GM19035 (cell line): ENCODE results near the gene GATAD2A.

ENCODE experiments used
- ATAC-seq: cut with Tn5 transposase; IDR thresholded peaks from one replicate; pipeline ENCODE4 v1.9.1; 2021; ENCODE audit not compliant: unreplicated experiment

The GATAD2A gene

DNA sequence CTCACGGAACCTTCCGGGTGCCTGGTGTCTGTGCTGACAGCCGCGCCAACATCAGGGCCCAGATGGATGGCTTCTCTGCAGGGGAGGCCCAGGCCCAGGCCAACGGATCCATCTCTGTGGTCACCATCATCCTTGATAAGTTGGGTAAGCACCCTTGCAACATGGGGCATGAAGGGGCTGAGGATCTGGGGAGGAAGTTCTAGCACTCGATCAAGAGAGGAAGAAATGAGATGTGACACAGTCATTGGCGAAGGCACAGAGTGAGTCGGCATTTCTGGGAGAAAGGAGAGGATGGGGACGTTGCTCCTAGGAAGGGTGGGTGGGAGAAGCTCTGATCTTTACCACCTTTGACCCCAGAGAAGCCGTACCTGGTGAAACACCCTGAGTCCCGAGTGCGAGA lies 137.0 kb downstream of the GATAD2A start:
- ATAC-seq = no peak

GRCh38 chr19:19543101-19543500 lies 137.6 kb downstream of the GATAD2A start:
- ATAC-seq = no peak

DNA sequence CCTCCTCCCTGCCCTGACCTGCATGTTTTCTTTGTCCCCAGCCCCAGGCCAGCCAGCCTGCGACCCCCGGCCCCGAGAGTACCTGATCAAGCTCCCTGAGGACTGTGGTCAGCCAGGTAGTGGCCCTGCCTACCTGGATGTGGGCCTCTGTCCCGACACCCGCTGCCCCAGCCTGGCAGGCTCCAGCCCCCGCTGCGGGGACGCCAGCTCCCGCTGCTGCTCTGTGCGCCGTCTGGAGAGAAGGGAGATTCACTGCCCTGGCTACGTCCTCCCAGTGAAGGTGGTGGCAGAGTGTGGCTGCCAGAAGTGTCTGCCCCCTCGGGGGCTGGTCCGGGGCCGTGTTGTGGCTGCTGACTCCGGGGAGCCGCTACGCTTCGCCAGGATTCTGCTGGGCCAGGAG lies 138.2 kb downstream of the GATAD2A start:
- no peak for ATAC-seq

GRCh38 chr19:19544257-19544953 lies 138.9 kb downstream of the GATAD2A start:
- no peak for ATAC-seq

DNA sequence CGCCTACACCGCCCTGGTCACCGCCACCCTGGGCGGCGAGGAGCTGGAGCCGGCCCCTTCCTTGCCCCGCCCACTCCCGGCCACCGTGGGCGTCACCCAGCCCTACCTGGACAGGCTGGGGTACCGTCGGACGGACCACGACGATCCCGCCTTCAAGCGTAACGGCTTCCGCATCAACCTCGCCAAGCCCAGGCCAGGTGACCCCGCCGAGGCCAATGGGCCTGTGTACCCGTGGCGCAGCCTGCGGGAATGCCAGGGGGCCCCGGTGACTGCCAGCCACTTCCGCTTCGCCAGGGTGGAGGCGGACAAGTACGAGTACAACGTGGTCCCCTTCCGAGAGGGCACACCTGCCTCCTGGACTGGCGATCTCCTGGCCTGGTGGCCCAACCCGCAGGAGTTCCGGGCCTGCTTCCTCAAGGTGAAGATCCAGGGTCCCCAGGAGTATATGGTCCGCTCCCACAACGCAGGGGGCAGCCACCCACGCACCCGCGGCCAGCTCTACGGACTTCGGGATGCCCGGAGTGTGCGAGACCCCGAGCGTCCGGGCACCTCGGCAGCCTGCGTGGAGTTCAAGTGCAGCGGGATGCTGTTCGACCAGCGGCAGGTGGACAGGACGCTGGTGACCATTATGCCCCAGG lies 139.6 kb downstream of the GATAD2A start:
- no peak for ATAC-seq

- ATAC-seq = no peak
Observed at GRCh38 chr19:19545707-19546106, 140.2 kb downstream of the GATAD2A start.

DNA sequence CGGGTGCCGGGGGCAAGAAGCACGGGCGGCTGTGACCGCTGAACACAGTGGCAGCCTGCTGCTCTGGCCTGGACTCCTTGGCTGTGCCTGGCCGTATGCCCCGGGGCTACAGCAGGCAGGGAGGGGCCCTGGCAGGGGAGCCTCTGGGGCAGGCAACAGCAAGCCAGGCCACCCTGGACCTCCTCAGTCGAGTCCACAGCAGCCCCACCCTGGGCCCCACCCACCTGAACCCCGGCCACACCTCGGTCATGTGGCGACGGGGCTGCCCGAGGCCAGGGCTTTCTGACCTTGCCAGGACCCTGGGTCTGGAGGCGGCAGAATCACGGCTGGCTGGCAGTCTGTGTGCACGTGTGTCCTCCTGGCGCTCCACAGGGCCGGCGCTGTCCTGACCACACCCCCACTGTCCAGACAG lies 141.3 kb downstream of the GATAD2A start:
- no peak for ATAC-seq

GRCh38 chr19:19547674-19548336 lies 142.3 kb downstream of the GATAD2A start:
- ATAC-seq = no peak

- ATAC-seq = no peak
Observed at GRCh38 chr19:19548915-19549759, 143.7 kb downstream of the GATAD2A start.

DNA sequence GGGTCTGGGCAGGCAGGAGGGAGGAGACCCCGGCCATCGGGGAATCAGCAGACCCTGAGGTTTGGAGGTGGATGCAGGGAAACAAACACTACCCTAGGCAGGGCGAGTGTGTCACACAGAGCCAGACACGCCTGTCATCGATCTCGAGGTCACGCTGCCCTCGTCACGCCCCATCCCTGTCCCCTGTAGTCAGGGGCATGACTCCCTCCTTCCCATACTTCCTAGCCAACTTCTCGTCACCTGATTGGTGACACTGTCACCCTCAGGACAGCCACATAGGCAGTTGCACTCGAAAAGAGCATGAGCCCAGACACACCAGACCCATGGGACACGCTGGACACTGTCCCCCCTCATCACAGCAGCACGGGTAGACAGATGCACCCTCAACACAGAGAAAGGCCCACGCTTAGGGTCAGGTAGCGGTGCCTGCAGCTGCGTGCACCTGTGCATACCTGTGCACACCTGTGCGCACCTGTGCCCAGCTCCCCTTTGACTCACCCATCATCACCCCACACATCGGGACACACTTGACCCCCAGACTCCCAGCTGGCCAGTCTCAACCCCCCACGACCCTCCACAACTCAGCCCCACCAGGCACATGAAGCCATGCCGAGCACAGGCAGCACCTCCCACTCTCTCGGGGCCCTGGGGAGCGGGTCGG lies 144.5 kb downstream of the GATAD2A start:
- no peak for ATAC-seq

GRCh38 chr19:19550485-19550929 lies 145.0 kb downstream of the GATAD2A start:
- ATAC-seq = no peak

GRCh38 chr19:19550972-19551852 lies 145.7 kb downstream of the GATAD2A start:
- no peak for ATAC-seq

DNA sequence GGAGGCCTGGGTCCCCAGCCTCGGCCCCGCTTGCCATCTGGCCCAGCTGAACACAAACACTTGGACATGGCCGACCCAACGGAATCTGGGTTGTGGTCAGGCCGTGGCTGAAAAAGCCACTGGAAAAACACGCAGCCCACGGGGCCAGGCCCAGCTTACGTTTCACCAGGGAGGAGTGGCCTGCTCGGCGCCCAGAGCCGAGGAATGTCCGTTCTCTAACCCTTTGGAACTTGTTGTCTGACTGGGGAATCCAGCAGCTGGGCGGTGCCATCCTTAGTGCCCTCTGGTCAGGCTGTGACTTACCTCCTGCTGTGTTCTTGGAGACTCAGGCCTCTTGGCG lies 146.3 kb downstream of the GATAD2A start:
- no peak for ATAC-seq

GRCh38 chr19:19552798-19553197 lies 147.3 kb downstream of the GATAD2A start:
- no peak for ATAC-seq

- no peak for ATAC-seq
Observed at GRCh38 chr19:19553670-19554069, 148.2 kb downstream of the GATAD2A start.

DNA sequence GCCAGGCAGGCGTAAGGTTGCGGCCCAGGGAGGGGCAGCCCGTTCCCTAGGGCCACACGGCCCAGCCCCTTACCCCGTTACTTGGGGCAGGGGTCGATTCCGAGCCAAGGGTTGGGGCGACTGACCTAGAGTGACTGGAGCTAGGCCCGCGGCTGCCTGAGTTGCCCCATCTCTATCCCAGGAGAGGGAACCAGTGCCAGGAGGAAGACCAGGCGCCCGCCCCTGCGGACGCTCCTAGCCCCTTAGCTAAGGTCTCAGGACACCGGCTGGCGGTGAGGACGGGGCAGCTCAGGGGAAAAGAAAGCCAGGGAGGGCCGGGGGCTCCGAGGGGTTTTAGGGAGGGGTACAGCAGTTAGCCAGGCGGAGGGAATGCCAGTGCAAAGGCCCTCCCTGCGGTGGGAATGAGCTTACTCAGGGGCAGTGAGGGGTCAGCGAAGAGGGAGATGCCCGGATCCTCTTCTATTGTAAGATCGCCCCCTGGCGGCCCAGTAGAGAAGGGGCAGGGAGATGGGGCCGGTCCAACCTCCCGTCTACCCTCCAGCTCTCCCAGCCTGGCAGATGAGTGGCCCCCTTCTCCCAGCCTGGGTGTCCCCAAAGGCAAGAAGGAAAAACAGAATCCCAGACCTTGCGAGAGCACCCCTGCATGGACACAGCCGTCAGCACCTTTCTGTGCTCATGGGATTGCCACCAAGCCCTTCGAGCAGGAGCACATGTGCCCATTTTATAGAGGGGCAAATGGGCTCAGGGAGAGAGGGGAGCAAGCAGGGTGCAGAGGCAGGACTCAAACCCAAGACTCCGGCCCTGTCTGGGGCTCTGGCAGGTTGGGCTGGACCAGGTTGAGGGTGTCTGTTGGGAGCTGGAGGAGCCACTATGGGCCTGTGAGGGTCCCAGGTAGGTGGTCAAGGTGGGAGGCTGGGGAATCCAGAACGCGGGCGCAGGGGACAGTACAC lies 148.9 kb downstream of the GATAD2A start:
- ATAC-seq = no peak

GRCh38 chr19:19558055-19558454 lies 152.6 kb downstream of the GATAD2A start:
- no peak for ATAC-seq
